GF-D8 (cell line): Measurements from ENCODE around the gene COX7A1.
"Not testable (repeated sequence)": the region's sequence is repeated elsewhere in the genome, so short reads cannot be mapped to it uniquely, and the experiment has no call there.

Experiments used
- DNase-seq: peaks from one replicate; lab custom pipeline; 2025; lab: John Stamatoyannopoulos, UW

Gene COX7A1

DNA sequence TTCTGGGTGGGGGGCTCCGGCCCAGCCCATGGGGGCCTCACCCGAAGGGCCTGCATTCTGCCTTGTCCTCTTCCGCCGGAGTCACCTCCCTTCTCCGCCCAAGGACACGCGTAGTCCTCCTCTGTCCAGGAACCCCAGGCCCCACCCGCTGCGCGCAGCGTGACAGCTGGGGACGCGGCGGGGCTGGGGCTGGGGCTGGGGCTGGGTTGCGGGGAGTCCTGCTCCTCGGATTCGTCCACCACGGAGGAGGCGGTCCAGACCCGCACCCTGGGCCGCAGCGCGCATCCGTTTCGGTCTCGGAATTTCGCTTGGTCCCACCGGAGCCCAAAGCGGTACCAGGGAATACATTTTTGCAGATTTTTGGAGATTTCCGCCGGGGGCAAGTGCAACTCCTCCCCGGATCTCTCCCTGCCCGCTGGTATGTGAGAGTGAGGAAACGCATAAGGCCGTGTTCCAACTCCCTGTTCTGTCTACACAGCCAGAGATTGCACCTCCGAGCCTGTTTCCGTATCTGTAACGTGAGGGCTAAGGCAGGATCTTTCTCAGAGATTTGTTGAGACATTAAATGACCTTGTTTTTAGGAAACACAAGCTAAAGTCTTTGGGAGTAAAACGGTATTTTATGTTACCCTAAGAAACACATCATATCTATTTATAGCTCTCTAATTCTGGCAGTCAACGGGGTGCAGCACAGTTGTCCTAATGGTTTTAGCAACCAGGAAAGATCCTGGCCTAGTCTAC is at the start of gene COX7A1:
Gene COX7A1 (minus strand): TSS at position 96 of the 740 bp plus-strand sequence. CDS start 40 bp downstream, at position 56.
- no peak for DNase-seq

DNA sequence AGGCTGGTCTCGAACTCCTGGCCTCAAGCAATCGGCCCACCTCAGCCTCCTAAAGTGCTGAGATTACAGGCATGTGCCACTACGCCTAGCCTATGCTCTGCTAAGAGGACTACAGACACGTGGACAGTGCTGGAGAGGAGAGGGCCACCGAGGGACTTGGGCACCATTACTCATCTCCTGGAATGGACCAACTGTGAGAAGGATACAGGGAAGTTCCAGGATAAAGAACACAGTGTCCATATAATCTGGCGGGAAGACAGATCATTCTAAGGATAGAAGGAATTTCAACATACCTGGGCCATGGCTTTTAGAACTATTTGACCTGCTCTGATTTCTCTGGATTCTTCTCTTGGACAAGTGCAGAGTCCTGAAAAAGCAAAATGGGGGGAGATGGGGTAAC is 49.4 kb upstream of the COX7A1 start:
- DNase-seq = no peak

DNA sequence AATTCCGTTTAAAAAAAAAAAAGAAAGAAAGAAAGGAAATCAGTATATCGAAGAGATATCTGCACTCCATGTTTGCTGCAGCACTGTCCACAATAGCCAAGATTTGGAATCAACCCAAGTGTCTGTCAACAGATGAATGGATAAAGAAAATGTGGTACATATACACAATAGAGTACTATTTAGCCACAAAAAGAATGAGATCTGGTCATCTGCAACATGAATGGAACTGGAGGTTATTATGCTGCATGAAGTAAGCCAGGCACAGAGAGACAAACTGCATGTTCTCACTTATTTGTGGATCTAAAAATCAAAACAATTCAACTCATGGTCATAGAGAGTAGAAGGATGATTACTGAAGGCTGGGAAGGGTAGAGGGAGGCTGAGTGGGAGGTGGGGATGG is 45.9 kb upstream of the COX7A1 start:
- no peak for DNase-seq

DNA sequence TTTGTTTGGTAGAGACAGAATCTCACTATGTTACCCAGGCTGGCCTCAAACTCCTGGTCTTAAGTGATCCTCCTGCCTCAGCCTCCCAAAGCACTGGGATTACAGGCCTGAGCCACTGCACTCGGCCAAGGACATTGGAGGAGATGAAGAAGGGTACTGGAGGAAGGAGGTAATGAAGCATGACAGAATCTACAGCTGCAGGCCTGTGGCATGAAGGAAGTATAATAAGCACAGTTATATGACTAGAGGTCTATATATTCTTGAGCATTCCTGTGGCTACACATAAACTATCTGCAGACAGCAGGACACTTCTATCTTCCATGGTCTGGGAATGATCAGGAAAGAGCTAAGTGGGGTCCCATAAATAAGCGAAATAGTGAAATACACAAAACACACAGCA is 44.0 kb upstream of the COX7A1 start:
- DNase-seq = no peak

DNA sequence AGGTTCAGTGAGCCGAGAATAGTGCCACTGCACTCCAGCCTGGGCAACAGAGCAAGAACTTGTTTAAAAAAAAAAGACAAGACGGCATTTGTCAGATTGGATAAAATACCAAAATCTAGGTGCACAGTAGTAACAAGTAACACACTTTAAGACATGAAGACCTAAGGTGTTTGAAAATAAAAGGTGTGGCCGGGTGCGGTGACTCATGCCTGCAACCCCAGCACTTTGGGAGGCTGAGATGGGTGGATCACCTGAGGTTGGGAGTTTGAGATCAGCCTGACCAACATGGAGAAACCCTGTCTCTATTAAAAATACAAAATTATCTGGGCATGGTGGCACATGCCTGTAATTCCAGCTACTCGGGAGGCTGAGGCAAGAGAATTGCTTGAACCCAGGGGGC is 34.5 kb upstream of the COX7A1 start:
- not testable (repeated sequence) for DNase-seq

DNA sequence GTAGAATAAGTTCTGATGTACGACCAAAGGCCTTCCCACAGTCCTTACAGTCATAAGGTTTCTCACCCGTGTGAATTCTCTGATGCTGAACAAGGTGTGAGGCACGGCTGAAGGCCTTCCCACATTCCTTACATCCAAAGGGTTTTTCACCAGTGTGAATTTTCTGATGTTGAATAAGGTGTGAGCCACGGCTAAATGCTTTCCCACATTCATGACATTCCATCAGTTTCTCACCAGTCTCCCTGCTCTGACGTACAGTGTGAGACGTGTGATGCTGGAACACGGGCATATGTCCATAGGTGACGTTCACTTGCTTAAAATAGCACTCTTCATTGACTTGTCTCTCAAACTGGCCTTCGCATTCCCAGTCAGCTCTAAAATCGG is 31.0 kb upstream of the COX7A1 start:
- no peak for DNase-seq

DNA sequence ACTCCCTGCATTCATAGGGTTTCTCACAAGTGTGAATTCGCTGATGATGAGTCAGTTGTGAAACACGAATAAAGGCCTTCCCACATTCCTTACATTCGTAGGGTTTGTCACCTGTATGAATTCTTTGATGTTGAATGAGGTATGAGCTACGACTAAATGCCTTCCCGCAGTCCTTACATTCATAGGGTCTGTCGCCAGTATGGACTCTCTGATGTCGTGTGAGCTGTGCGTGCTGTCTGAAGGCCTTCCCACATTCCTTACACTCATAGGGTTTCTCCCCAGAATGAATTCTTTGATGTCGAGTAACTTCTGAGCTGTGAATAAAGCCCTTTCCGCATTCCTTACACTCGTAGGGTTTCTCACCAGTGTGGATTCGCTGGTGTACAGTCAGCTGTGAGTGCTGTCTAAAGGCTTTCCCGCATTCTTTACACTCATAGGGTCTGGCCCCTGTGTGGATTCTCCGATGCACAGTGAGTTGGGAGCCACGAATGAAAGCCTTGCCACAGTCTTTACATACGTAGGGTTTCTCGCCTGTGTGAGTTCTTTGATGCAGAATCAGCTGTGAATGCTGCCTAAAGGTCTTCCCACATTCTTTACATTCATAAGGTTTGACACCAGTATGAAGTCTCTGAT is 30.5 kb upstream of the COX7A1 start:
- no peak for DNase-seq

DNA sequence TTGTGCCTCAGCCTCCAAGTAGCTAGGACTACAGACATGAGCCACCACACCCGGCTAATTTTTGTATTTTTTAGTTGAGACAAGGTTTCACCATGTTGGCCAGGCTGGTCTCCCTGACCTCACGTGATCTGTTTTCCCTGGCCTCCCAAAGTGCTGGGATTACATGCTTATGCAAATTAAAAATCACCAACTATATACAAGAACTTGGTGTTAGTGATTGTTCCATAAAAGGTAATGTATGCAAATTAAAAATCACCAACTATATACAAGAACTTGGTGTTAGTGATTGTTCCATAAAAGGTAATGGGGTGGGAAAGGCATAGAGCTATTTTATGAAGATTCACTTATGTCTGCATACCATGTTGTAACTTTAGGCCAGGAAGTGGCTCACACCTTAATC is 26.8 kb upstream of the COX7A1 start:
- not testable (repeated sequence) for DNase-seq

DNA sequence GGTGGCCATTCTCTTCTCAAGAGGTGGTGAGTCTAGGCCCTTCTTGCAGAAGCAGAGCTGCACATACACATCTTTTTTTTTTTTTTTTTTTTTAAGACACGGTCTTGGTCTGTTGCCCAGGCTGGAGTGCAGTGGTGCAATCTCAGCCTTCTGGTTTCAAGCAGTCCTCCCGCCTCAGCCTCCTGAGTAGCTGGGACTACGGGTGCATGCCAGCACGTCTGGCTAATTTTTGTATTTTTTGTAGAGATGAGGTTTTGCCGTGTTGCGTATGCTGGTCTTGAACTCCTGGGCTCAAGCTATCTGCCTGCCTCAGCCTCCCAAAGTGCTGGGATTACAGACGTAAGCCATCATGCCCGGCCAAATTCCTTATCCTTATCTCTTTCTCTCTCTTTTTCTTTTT is 21.6 kb upstream of the COX7A1 start:
- DNase-seq = not testable (repeated sequence)

DNA sequence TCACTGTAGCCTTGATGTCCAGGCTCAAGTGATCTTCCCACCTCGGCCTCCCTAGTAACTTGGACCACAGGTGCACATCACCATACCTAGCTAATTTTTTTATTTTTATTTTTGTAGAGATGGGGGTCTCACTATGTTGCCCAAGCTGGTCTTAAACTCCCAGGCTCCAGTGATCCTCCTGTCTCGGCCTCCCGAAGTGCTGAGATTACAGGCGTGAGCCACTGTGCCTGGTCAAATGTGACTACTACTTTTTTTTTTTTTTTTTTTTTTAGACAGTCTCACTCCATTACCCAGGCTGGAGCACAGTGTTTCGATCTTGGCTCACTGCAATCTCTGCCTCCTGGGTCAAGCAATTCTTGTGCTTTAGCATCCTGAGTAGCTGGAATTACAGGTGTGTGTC is 20.6 kb upstream of the COX7A1 start:
- no peak for DNase-seq

DNA sequence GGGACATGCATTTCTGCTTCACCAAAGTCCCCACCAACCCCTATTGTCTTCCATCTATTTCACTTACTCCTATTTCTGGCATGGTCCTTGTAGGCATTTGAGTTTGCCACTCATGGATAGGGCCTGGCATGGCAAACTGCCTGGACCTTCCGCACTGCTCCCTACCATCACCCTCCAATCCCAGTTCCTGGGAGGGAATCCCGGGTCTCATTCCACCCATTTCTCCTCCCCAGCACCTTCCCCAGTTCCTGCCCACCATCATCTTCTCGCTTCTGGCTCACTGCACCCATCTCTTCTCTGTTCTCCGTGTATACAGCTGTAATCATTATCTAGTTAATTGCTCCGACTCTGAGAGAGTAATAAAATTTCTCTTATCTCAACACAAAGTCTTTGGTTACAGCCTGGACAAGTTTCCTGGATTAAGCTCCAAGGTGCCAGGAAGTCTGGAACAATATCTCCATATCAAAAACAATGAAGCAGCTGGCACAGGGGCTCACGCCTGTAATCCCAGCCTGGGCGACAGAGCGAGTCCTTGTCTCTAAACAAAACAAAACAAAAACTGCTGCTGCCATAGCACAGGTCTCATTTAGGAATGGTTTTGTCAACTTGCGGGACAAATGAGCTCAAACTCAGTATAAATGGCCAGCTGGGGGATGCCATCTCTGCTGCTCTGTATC is 17.0 kb upstream of the COX7A1 start:
- no peak for DNase-seq

DNA sequence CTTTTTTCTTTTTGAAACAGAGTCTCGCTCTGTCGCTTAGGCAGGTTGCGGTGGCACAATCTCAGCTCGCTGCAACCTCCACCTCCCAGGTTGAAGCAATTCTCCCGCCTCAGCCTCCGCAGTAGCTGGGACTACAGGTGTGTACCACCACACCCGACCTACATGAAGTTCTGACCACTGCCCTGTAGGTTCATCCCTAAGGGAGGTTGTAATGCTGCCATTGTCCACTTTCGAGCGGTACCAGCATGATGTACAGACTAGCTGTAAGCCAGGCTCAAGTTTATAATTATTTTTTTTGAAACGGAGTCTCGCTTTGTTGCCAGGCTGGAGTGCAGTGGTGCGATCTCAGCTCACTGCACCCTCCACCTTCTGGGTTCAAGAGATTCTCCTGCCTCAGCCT is 11.6 kb upstream of the COX7A1 start:
- DNase-seq = no peak

DNA sequence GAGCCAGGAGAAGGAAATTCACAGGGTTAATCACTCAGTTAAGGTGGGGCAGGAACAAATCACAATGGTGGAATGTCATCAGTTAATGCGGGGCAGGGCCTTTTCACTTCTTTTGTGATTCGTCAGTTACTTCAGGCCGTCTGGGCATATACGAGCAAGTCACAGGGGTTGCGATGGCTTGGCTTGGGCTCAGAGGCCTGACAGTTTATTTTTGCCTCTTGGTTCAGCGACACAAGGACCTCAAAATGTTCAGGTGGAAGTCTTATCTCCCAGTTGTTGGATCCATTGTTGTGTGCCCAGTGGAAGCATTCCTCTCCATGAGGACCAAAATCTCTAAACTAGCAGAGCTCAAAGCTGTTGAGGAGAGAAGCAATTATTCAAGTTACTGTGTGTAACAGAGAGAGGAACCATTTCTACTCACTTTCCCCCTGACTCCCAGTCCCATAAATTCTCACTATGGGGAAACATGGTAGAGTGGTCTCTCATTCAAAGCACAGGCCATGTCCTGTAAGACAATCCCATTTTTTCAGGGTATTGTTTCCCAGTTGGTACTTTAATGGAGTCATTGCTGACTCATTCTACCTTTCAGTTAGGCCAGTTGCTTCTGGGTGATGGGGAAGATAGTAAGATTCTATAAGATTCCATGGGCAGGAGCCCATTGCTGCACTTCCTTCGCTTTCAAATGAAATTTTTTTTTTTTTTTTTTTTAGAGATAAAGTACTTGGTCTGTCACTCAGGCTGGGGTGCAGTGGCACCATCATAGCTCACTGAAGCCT is 8.8 kb upstream of the COX7A1 start:
- no peak for DNase-seq

DNA sequence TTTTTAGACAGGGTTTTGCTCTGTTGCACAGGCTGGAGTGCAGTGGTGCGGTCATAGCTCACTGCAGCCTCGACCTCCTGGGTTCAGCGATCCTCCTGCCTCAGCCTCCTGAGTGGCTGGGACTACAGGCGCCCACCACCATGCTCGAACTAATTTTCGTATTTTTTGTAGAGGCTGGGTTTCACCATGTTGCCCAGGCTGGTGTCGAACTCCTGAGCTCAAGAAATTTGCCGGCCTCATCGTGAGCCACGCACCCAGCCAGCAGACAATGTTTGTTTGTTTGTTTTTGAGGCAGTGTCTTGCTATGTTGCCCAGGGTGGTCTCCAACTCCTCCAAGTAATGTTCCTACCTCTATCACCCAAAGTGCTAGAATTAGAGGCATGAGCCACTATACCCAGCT is 879 bp upstream of the COX7A1 start:
- no peak for DNase-seq

DNA sequence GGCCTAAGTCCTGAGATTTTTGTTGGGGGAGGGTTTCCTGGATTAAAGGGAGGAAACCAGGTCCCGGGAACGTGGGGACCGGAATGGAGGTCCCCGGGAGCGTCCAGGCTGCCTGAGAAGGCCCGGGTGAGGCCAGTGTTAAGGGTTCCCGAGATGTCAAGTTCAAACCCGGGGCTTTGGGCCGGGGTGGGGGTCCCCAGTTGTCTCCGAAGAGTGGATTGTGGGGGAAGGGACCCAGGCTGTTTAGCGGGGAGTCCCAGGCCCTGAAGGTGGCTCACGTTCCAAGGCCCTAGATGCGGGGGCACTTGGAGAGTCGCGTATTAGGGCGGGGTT is 262 bp downstream of the COX7A1 start:
- DNase-seq = no peak

DNA sequence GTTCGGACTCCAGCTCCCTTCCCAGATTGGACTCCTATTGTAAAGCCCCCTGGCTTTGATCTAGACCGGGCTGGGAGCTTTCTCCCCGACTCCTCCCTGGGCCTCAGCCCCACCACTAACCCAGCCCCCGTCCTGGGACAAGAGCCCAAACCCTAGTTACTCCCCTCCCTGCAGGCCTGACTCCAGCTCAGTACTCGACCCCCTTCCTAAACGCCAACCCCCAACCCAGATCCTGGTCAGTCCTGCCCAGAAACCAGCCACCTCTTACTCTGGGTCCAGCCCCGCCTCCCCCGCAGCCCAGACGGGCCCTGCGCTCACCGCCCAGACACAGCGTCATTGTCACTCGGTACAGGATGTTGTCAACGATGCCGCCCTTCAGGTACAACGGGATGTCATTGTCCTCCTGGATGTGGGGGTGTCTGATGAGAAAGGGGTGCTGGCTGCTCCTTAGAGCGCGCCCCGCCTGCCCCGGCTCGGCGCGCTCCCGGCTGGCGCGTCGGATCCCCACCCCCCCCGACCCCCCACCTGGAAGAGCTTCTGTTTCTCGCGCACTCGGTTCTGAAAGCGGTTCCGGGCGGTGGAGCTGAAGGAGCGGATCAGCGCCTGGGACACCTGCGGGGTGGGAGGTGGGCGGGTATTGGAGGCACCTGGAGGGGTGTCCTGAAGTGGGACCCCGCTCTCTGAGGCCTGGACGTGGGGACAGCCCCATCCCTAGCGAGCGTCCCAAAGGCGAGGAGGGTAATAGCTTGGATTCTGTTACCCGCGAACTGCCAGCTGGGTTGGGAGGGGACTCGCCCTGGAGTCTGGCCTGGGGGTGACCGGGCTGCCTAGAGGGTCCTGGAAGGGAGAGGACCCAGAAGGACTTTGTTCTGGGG is 866 bp downstream of the COX7A1 start:
- no peak for DNase-seq

DNA sequence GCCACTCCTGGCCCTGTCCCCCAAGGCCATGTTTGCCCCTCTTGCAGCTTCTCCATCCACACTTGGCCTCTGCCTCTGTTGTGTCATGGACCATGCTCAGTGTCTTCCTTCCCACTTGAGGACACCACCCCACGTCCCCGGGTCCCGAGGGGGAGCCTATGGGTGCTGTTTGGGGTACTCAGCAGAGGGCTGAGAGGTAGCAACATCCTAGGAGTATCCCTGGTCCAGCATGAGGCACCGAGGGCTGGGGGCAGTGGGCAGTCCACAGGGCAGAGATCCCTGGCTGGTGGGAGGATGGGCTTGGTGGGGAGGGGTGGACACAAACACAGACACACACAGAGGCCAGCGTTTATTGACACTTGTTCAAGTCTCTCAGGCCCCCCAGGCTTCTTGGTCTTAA is 1.7 kb downstream of the COX7A1 start:
- DNase-seq = no peak

DNA sequence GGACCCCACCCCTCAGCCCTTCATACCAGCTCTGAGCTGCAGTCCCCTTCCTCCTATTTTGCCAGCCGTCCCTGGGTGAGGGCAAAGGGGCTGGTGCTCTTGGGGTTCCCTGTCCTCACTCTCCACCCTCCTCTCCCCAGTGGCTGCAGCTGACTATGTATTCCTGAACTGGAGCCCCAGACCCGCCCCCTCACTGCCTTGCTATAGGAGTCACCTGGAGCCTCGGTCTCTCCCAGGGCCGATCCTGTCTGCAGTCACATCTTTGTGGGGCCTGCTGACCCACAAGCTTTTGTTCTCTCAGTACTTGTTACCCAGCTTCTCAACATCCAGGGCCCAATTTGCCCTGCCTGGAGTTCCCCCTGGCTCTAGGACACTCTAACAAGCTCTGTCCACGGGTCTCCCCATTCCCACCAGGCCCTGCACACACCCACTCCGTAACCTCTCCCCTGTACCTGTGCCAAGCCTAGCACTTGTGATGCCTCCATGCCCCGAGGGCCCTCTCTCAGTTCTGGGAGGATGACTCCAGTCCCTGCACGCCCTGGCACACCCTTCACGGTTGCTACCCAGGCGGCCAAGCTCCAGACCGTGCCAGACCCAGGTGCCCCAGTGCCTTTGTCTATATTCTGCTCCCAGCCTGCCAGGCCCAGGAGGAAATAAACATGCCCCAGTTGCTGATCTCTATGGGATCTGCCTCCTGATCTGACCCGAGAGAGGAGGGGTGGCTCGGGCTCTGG is 2.4 kb downstream of the COX7A1 start:
- DNase-seq = no peak

DNA sequence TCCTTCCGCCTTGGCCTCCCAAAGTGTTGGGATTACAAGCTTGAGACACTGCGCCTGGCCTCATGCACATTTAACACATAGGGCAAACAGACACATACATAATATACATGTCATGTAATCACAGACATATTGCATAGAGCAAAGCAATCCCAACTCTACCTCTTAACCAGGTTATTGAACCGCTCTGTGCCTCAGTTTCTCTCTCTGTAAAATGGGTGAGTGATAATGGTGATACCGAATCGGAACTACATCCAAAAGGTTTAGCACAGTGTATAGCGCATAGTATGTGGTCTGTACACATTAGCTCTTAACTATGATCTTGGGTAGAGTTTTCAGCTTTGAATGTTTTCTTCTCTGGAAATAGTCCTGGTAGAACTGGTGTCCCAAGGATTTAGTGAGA is 7.6 kb downstream of the COX7A1 start:
- DNase-seq = no peak

DNA sequence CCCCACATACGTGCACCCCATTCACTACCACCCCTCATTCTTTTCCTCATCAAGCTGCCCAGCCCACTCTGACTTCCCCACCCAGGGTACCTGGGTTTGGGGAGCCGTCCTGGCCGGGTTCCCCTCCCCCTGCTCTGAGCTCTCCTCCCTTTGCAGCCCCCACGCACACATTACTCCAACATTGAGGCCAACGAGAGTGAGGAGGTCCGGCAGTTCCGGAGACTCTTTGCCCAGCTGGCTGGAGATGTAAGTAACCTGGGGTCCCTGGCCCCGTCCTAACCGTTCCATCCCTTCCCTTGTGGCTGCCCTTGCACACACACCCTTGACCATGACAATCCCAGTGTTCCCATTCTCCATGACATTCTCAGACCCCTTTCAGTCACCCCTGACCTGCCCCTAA is 9.8 kb downstream of the COX7A1 start:
- DNase-seq = no peak

DNA sequence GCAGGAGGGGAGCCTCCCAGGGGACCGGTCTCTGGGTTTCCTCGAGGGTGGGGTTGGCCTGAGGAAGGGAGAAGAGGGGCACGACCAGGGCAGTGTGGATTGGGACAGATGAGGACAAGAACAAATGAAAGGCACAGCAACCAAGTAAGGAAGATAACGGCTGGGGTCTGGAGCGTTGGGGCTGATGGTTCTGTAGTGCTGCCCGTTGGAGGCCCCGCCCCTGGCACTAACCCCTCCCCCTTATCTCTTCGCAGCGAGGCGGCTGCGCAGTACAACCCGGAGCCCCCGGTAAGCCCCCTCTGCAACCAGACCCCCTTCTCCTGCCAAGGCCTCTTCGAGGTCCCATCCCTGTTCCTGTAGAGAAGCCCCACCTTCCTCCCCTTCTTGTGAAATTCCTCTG is 10.2 kb downstream of the COX7A1 start:
- no peak for DNase-seq
